SK-N-SH (cell line): ENCODE results near the gene TACC2. TPM values are rescaled to one million over a fixed set of nuclear protein-coding genes. Genes with fewer than 3 reads are reported as not detected.

ENCODE experiments used
- CTCF ChIA-PET: fragments of 300-600, 350-600 bp; formaldehyde crosslinking; extraction: SDS; loops from one replicate; lab custom pipeline; 2021; lab: Yijun Ruan, JAX
- POLR2A ChIA-PET: fragments of 350-600 bp; sonication (Branson Sonifier 250); formaldehyde crosslinking; extraction: SDS; loops from one replicate; lab custom pipeline; 2020; ENCODE audit warnings: antibody characterized with exemption, inconsistent platforms; lab: Yijun Ruan, JAX
- DNase-seq: peaks from one replicate; pipeline ENCODE4 v3.0.0; 2012
- H2AFZ ChIP-seq: fragments of 200-600 bp; sonication (generic); 2 replicates; pipeline ENCODE4 v1.8.1; 2016; ENCODE audit warnings: antibody characterized with exemption, mild to moderate bottlenecking, low read depth
- H3F3A ChIP-seq: fragments of 200-600 bp; sonication (generic); replicated peaks from 2 replicates; pipeline ENCODE3; 2016; ENCODE audit warnings: antibody characterized with exemption, mild to moderate bottlenecking; ENCODE audit not compliant: insufficient read depth
- H3K27ac ChIP-seq, 2 experiments: fragments of 200-500 bp in 1 of 2; fragments of 200-600 bp in 1 of 2; sonication (Bioruptor generic) in 1 of 2; sonication (generic), shearing (Covaris generic) in 1 of 2; 2 replicates each; pipeline versions ENCODE4 v1.5.1 to v1.6.1; 2014 to 2016; ENCODE audit warnings: low read depth in 2 of 2, inconsistent platforms in 1 of 2, low read length in 1 of 2, mild to moderate bottlenecking in 1 of 2, mixed read lengths in 1 of 2
- H3K27me3 ChIP-seq: fragments of 200-600 bp; sonication (generic), shearing (Covaris generic); 2 replicates; pipeline ENCODE4 v1.6.1; 2016; ENCODE audit warnings: mixed run types; ENCODE audit not compliant: insufficient read depth
- H3K36me3 ChIP-seq, 2 experiments: fragments of 200-500 bp in 1 of 2; fragments of 200-600 bp in 1 of 2; sonication (Bioruptor generic) in 1 of 2; sonication (generic) in 1 of 2; replicated peaks in 1 of 2; 2 replicates each; pipeline versions ENCODE3 to v1.5.1; 2014 to 2016; ENCODE audit warnings: low read length in 1 of 2, mild to moderate bottlenecking in 1 of 2; ENCODE audit not compliant: insufficient read depth in 2 of 2, control insufficient read depth in 1 of 2
- H3K4me1 ChIP-seq, 2 experiments: fragments of 200-500 bp in 1 of 2; fragments of 200-600 bp in 1 of 2; sonication (Bioruptor generic) in 1 of 2; sonication (generic), shearing (Covaris generic) in 1 of 2; 2 replicates each; pipeline versions ENCODE4 v1.5.1 to v1.6.1; 2014 to 2016; ENCODE audit warnings: low read depth in 1 of 2, low read length in 1 of 2, mixed run types in 1 of 2; ENCODE audit not compliant: insufficient read depth in 2 of 2, control insufficient read depth in 1 of 2
- H3K4me2 ChIP-seq: fragments of 200-600 bp; sonication (generic), shearing (Covaris generic); 2 replicates; pipeline ENCODE4 v1.6.1; 2017; ENCODE audit warnings: mixed run types
- H3K4me3 ChIP-seq, 2 experiments: fragments of 200-500 bp in 1 of 2; fragments of 200-600 bp in 1 of 2; sonication (Bioruptor generic) in 1 of 2; sonication (generic), shearing (Covaris generic) in 1 of 2; 2 replicates each; pipeline versions ENCODE4 v1.5.1 to v1.8.1; 2014 to 2016; ENCODE audit warnings: low read depth in 2 of 2, inconsistent platforms in 1 of 2, low read length in 1 of 2, mild to moderate bottlenecking in 1 of 2, mixed read lengths in 1 of 2, moderate library complexity in 1 of 2
- H3K79me2 ChIP-seq: fragments of 200-600 bp; sonication (generic); 2 replicates; pipeline ENCODE4 v1.8.1; 2017; ENCODE audit warnings: mild to moderate bottlenecking; ENCODE audit not compliant: insufficient read depth
- H3K9ac ChIP-seq: fragments of 200-600 bp; sonication (generic); 2 replicates; pipeline ENCODE4 v1.6.1; 2017; ENCODE audit warnings: mixed run types
- H3K9me2 ChIP-seq: fragments of 200-600 bp; sonication (generic); 2 replicates; pipeline ENCODE4 v1.6.1; 2017; ENCODE audit warnings: mixed run types
- H3K9me3 ChIP-seq: fragments of 200-600 bp; sonication (generic); 2 replicates; pipeline ENCODE4 v1.6.1; 2017; ENCODE audit warnings: mixed run types, mild to moderate bottlenecking, moderate library complexity
- H4K20me1 ChIP-seq: fragments of 200-600 bp; sonication (generic); 2 replicates; pipeline ENCODE4 v1.6.1; 2017; ENCODE audit warnings: mild to moderate bottlenecking, mixed run types; ENCODE audit not compliant: insufficient read depth
- CHD2 ChIP-seq: fragments of 150-350 bp; IDR thresholded peaks from 2 replicates; pipeline ENCODE4 v1.6.1; 2018; ENCODE audit warnings: low read length; ENCODE audit not compliant: partially characterized antibody
- CTCF ChIP-seq: fragments of 200-600 bp; sonication (generic); IDR thresholded peaks from 2 replicates; pipeline ENCODE4 v1.6.1; 2017; ENCODE audit warnings: antibody characterized with exemption, mild to moderate bottlenecking, moderate library complexity
- ELF1 ChIP-seq: IDR thresholded peaks from 2 replicates; pipeline ENCODE4 v1.4.0; 2012
- FOXJ3 ChIP-seq: sonication (generic); formaldehyde crosslinking; IDR thresholded peaks from 2 replicates; pipeline ENCODE4 v1.5.1; 2020; ENCODE audit warnings: mild to moderate bottlenecking, missing genetic modification reagents
- MXI1 ChIP-seq: IDR thresholded peaks from 2 replicates; pipeline ENCODE4 v1.6.1; 2012; ENCODE audit warnings: mild to moderate bottlenecking, low read depth, low read length, improper control_type of control experiment
- NRF1 ChIP-seq: IDR thresholded peaks from 2 replicates; pipeline ENCODE4 v1.6.1; 2012; ENCODE audit warnings: low read depth, mild to moderate bottlenecking, low read length
- RAD21 ChIP-seq: IDR thresholded peaks from 2 replicates; pipeline ENCODE4 v1.6.1; 2012; ENCODE audit warnings: mild to moderate bottlenecking, low read length
- REST ChIP-seq: IDR thresholded peaks from 2 replicates; pipeline ENCODE4 v1.6.1; 2012; ENCODE audit warnings: mild to moderate bottlenecking, low read depth, low read length, moderate library complexity
- RFX5 ChIP-seq: IDR thresholded peaks from 2 replicates; pipeline ENCODE4 v1.6.1; 2012; ENCODE audit warnings: mild to moderate bottlenecking, improper control_type of control experiment, low read length
- SIN3A ChIP-seq: IDR thresholded peaks from 2 replicates; pipeline ENCODE4 v1.6.1; 2012; ENCODE audit warnings: low read depth, mild to moderate bottlenecking, low read length, moderate library complexity, borderline replicate concordance
- SMC3 ChIP-seq: IDR thresholded peaks from 2 replicates; pipeline ENCODE4 v1.6.1; 2012; ENCODE audit warnings: low read depth, low read length, improper control_type of control experiment
- TAF1 ChIP-seq: IDR thresholded peaks from 2 replicates; pipeline ENCODE4 v1.6.1; 2012; ENCODE audit warnings: low read depth, mild to moderate bottlenecking, low read length, moderate library complexity, borderline replicate concordance
- ZBTB33 ChIP-seq: IDR thresholded peaks from 2 replicates; pipeline ENCODE4 v1.4.0; 2012; ENCODE audit warnings: low read depth, borderline replicate concordance
- WGBS: methylation state at CpG from one replicate; pipeline ENCODE4 v1.1.6; 2017; ENCODE audit warnings: low lambda C conversion rate; 5-methylcytosine and 5-hydroxymethylcytosine counted together
- polyA plus RNA-seq, 3 experiments: library from polyadenylated mRNA; depleted of rRNA; stranded (reverse); fragments of >200 nt; gene quantifications; 2 replicates each; pipeline ENCODE4 v1.2.3, GENCODE V29; 2012

TACC2 gene
- polyA plus RNA-seq, 1 of the 3 experiments (the other 2 are of a cell fraction), result 8.8 TPM

- Histone ChIP-seq H3F3A (no peaks in the 10 kb centered on the region), H3K79me2 (no peaks in the 10 kb centered on the region), H3K9me2 (no peaks in the 10 kb centered on the region), H2AFZ (no peak overlapping the region), H3K9me3 (no peaks in the 10 kb centered on the region), H3K4me3 (no peak overlapping the region), H4K20me1 (no peaks in the 10 kb centered on the region), H3K4me2 (no peak overlapping the region), H3K9ac (no peak overlapping the region), H3K27ac (no peak overlapping the region), H3K4me1 (peaks cover 0 to 11% of the 10 kb centered on the region in 2 experiments; a peak in 1 of 4 replicates), H3K36me3 (no peaks in the 10 kb centered on the region), H3K27me3 (no peaks in the 10 kb centered on the region)
- CTCF ChIA-PET, result no interaction called here
- DNase-seq, result no peak
- 74% methylated on average over 15 of the region's 21 CpGs for WGBS
- no peak for TF ChIP-seq NRF1
- no peak for TF ChIP-seq REST
- TF ChIP-seq FOXJ3, result no peak
- no peak for TF ChIP-seq CHD2
- no peak for TF ChIP-seq SIN3A
- no peak for TF ChIP-seq CTCF
- TF ChIP-seq RAD21, result no peak
- no peak for TF ChIP-seq SMC3
- POLR2A ChIA-PET, result no interaction called here
Observed at GRCh38 chr10:122082616-122083477, 93.9 kb downstream of the TACC2 start.

GRCh38 chr10:122083478-122084025, 94.6 kb downstream of the TACC2 start:
- no peak overlapping the region for H3K27ac ChIP-seq
- ChIA-PET CTCF (no interaction called here), POLR2A (no interaction called here)
- DNase-seq, result no peak
- no peak overlapping the region for H3K4me2 ChIP-seq
- H3K9ac ChIP-seq, result no peak overlapping the region
- no peaks in the 10 kb centered on the region for H3K79me2 ChIP-seq
- no peaks in the 10 kb centered on the region for H3K9me2 ChIP-seq
- no peaks in the 10 kb centered on the region for H4K20me1 ChIP-seq
- TF ChIP-seq MXI1 (no peak), TAF1 (no peak), ZBTB33 (no peak), ELF1 (no peak), RFX5 (no peak)
- 41% methylated on average over 6 of the region's 9 CpGs for WGBS
- H2AFZ ChIP-seq, result no peak overlapping the region
- H3K36me3 ChIP-seq, result no peaks in the 10 kb centered on the region
- H3K4me1 ChIP-seq, result peaks cover 0 to 6% of the 10 kb centered on the region in 2 experiments; a peak in 1 of 4 replicates
- no peaks in the 10 kb centered on the region for H3K27me3 ChIP-seq
- H3K9me3 ChIP-seq, result no peaks in the 10 kb centered on the region
- H3K4me3 ChIP-seq, result no peak overlapping the region
- H3F3A ChIP-seq, result no peaks in the 10 kb centered on the region
